DND-41 (cell line): Measurements from ENCODE around the gene SMIM35.

Experiments
- EZH2 ChIP-seq: IDR thresholded peaks from 3 replicates; pipeline ENCODE4 v1.6.1; 2012; ENCODE audit warnings: borderline replicate concordance, low read depth, mild to moderate bottlenecking, moderate library complexity, low read length, inconsistent platforms; ENCODE audit not compliant: severe bottlenecking
- TF ChIP-seq, protein P1 (sequence below): IDR thresholded peaks from 2 replicates; pipeline ENCODE4 v1.5.1; 2012; ENCODE audit warnings: borderline replicate concordance, low read length, moderate library complexity, mild to moderate bottlenecking; ENCODE audit not compliant: poor library complexity, severe bottlenecking; ENCODE audit errors: extremely low read depth

DNA sequence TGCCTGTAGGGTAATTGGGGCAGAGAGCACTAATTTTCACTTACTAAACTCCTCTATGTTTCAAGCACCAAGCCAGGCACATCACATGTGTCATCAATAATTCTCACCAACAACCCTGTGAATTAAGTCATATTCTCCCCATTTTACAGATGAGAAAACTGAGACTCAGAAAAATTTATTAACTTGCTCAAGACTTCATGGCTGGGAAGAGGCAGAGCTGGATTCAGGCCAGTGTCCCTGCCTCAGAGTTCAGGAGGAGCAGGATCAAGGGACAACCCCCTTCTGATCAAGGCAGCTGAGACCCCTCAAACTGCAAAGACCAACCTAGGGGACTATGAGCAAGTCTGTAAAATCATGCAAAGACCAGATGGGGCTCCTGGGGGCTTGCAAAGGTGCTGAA lies 2.1 kb downstream of the SMIM35 start:
- TF ChIP-seq EZH2: no peak
- TF ChIP-seq, protein P1, sequence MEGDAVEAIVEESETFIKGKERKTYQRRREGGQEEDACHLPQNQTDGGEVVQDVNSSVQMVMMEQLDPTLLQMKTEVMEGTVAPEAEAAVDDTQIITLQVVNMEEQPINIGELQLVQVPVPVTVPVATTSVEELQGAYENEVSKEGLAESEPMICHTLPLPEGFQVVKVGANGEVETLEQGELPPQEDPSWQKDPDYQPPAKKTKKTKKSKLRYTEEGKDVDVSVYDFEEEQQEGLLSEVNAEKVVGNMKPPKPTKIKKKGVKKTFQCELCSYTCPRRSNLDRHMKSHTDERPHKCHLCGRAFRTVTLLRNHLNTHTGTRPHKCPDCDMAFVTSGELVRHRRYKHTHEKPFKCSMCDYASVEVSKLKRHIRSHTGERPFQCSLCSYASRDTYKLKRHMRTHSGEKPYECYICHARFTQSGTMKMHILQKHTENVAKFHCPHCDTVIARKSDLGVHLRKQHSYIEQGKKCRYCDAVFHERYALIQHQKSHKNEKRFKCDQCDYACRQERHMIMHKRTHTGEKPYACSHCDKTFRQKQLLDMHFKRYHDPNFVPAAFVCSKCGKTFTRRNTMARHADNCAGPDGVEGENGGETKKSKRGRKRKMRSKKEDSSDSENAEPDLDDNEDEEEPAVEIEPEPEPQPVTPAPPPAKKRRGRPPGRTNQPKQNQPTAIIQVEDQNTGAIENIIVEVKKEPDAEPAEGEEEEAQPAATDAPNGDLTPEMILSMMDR: no peak
